ENCODE measurements around the gene AKAP13.

DNA sequence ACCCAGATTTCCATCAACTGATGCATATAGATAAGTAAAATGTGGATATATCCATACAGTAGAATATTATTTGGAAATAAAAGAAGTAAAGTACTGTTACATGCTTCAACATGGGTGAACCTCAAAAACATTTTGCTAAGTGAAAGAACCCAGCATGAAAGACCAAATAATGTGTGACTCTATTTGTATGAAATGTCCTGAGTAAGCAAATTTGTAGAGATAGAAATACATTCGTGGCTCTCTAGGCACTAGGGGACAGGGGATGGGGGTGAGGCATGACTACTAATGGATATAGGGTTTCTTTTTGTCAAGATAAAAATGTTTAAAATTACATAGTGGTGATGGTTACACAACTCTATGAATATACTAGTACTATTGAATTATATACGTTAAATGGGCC is 250.6 kb downstream of the AKAP13 start:
- TF ChIP-seq, protein P1, sequence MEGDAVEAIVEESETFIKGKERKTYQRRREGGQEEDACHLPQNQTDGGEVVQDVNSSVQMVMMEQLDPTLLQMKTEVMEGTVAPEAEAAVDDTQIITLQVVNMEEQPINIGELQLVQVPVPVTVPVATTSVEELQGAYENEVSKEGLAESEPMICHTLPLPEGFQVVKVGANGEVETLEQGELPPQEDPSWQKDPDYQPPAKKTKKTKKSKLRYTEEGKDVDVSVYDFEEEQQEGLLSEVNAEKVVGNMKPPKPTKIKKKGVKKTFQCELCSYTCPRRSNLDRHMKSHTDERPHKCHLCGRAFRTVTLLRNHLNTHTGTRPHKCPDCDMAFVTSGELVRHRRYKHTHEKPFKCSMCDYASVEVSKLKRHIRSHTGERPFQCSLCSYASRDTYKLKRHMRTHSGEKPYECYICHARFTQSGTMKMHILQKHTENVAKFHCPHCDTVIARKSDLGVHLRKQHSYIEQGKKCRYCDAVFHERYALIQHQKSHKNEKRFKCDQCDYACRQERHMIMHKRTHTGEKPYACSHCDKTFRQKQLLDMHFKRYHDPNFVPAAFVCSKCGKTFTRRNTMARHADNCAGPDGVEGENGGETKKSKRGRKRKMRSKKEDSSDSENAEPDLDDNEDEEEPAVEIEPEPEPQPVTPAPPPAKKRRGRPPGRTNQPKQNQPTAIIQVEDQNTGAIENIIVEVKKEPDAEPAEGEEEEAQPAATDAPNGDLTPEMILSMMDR (IDR thresholded peaks at IDR 0.05): no peak
- no peak for TF ChIP-seq EZH2 (IDR thresholded peaks at IDR 0.05)

Data from neural progenitor cell (in vitro differentiated cells).